Measurements from ENCODE around the gene CASP9. TPM values are rescaled to one million over a fixed set of nuclear protein-coding genes. Genes with fewer than 3 reads are reported as not detected.

The CASP9 gene
- total and polyA plus RNA-seq, 3 experiments from 2014 or later = 9.2 to 9.8 (median 9.6) TPM

DNA sequence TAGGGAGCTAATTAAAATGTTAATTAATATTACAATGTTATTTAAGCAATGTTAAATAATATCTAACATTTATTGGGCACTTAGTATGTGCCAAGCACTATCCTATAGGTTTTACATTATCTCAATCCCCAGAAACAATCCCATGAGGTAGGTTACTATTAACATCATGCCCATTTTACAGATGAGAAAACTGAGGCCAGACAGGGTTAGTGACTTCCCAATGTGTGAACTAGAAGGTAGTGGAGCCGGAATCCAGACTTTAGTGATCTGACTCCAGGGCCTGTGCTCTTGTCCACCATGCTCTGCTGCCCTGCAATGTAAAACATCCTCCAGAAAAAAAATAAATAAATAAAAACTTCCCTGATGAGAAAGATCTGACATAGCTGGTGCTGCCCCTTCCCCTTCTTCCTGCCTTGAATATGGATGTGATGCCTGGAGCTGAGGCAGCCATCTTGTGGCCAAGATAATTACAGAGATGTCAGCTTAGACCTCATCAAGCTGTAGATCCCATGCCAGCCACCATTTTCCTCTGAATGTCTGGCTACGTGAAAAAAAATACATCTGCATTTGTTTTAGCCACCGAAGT is 75.0 kb downstream of the CASP9 start:
- Histone ChIP-seq H3K4me3 (ENCODE audit: low read length) (no peak overlapping the region), H3K27me3 (ENCODE audit: insufficient read depth, low read length, poor library complexity, severe bottlenecking) (no peaks in the 10 kb centered on the region), H3K27ac (ENCODE audit: low read depth, low read length) (no peak overlapping the region), H3K36me3 (ENCODE audit: insufficient read depth, low read length) (no peaks in the 10 kb centered on the region), H3K9me3 (ENCODE audit: low read length) (no peaks in the 10 kb centered on the region), H3K4me1 (ENCODE audit: insufficient read depth, low read length) (no peaks in the 10 kb centered on the region)
- Mint-ChIP-seq H3K9me3 (no peaks in the 10 kb centered on the region), H3K36me3 (peaks cover 0 to 4% (median 0%) of the 10 kb centered on the region in 3 donors), H3K4me3 (no peak overlapping the region), H3K27me3 (peaks cover 13 to 34% of the 10 kb centered on the region in 2 donors), H3K27ac (no peak overlapping the region), H3K4me1 (peaks cover 0 to 8% (median 2%) of the 10 kb centered on the region in 3 donors)
- POLR2A ChIA-PET = no interaction called here
- DNase-seq = no peak
- CTCF ChIA-PET = no interaction called here

- Histone ChIP-seq H3K4me1 (ENCODE audit: insufficient read depth, low read length) (no peaks in the 10 kb centered on the region), H3K4me3 (ENCODE audit: low read length) (no peak overlapping the region), H3K9me3 (ENCODE audit: low read length) (no peaks in the 10 kb centered on the region), H3K36me3 (ENCODE audit: insufficient read depth, low read length) (no peaks in the 10 kb centered on the region), H3K27me3 (ENCODE audit: insufficient read depth, low read length, poor library complexity, severe bottlenecking) (no peaks in the 10 kb centered on the region), H3K27ac (ENCODE audit: low read depth, low read length) (no peak overlapping the region)
- ChIA-PET POLR2A (no interaction called here), CTCF (no interaction called here)
- Mint-ChIP-seq H3K27me3 (peaks cover 14 to 34% of the 10 kb centered on the region in 2 donors), H3K27ac (no peak overlapping the region), H3K9me3 (no peaks in the 10 kb centered on the region), H3K4me3 (no peak overlapping the region), H3K36me3 (peaks cover 0 to 4% (median 0%) of the 10 kb centered on the region in 3 donors), H3K4me1 (peaks cover 0 to 8% (median 2%) of the 10 kb centered on the region in 3 donors)
- no peak for DNase-seq
These were observed 77.8 kb downstream of the CASP9 start for GRCh38 chr1:15446212-15446611.

- Histone ChIP-seq H3K4me3 (ENCODE audit: low read length) (no peak overlapping the region), H3K27ac (ENCODE audit: low read depth, low read length) (no peak overlapping the region), H3K36me3 (ENCODE audit: insufficient read depth, low read length) (no peaks in the 10 kb centered on the region), H3K9me3 (ENCODE audit: low read length) (no peaks in the 10 kb centered on the region), H3K27me3 (ENCODE audit: insufficient read depth, low read length, poor library complexity, severe bottlenecking) (no peaks in the 10 kb centered on the region), H3K4me1 (ENCODE audit: insufficient read depth, low read length) (no peaks in the 10 kb centered on the region)
- ChIA-PET CTCF (no interaction called here), POLR2A (no interaction called here)
- no peaks in the 10 kb centered on the region for H3K36me3 Mint-ChIP-seq
- H3K4me3 Mint-ChIP-seq = peak overlapping the region in 1 of 7 donors; percentile 51
- peaks cover 0 to 8% (median 2%) of the 10 kb centered on the region in 3 donors for H3K4me1 Mint-ChIP-seq
- no peak overlapping the region for H3K27ac Mint-ChIP-seq
- H3K27me3 Mint-ChIP-seq = peaks cover 14 to 29% of the 10 kb centered on the region in 2 donors
- H3K9me3 Mint-ChIP-seq = no peaks in the 10 kb centered on the region
- DNase-seq = no peak
These were observed 78.5 kb downstream of the CASP9 start for GRCh38 chr1:15445390-15446122.

GRCh38 chr1:15444468-15445389 is 79.3 kb downstream of the CASP9 start:
- no peak overlapping the region for H3K27ac ChIP-seq (ENCODE audit: low read depth, low read length)
- H3K9me3 ChIP-seq (ENCODE audit: low read length) = no peaks in the 10 kb centered on the region
- Mint-ChIP-seq H3K27me3 (peaks cover 12 to 27% of the 10 kb centered on the region in 2 donors), H3K4me3 (peak overlapping the region in 1 of 7 donors; percentile 51), H3K27ac (no peak overlapping the region), H3K36me3 (no peaks in the 10 kb centered on the region), H3K9me3 (no peaks in the 10 kb centered on the region), H3K4me1 (peaks cover 0 to 8% (median 2%) of the 10 kb centered on the region in 3 donors)
- ChIA-PET CTCF (no interaction called here), POLR2A (no interaction called here)
- no peak overlapping the region for H3K4me3 ChIP-seq (ENCODE audit: low read length)
- no peaks in the 10 kb centered on the region for H3K36me3 ChIP-seq (ENCODE audit: insufficient read depth, low read length)
- no peaks in the 10 kb centered on the region for H3K27me3 ChIP-seq (ENCODE audit: insufficient read depth, low read length, poor library complexity, severe bottlenecking)
- no peak for DNase-seq
- H3K4me1 ChIP-seq (ENCODE audit: insufficient read depth, low read length) = no peaks in the 10 kb centered on the region

- ChIA-PET POLR2A (interaction anchor here (0.8 kb wide), 1 partner anchor 11 kb away, joined by 4 read pairs; no protein-coding TSS in a partner anchor), CTCF (no interaction called here)
- Mint-ChIP-seq H3K9me3 (no peaks in the 10 kb centered on the region), H3K27ac (no peak overlapping the region), H3K36me3 (no peaks in the 10 kb centered on the region), H3K4me3 (no peak overlapping the region), H3K4me1 (peaks cover 0 to 8% (median 2%) of the 10 kb centered on the region in 3 donors), H3K27me3 (peaks cover 8 to 19% of the 10 kb centered on the region in 2 donors)
- H3K4me1 ChIP-seq (ENCODE audit: insufficient read depth, low read length) = no peaks in the 10 kb centered on the region
- no peak overlapping the region for H3K27ac ChIP-seq (ENCODE audit: low read depth, low read length)
- no peaks in the 10 kb centered on the region for H3K27me3 ChIP-seq (ENCODE audit: insufficient read depth, low read length, poor library complexity, severe bottlenecking)
- no peaks in the 10 kb centered on the region for H3K9me3 ChIP-seq (ENCODE audit: low read length)
- no peak overlapping the region for H3K4me3 ChIP-seq (ENCODE audit: low read length)
- no peaks in the 10 kb centered on the region for H3K36me3 ChIP-seq (ENCODE audit: insufficient read depth, low read length)
- no peak for DNase-seq
These were observed 80.7 kb downstream of the CASP9 start for GRCh38 chr1:15443281-15443680.

DNA sequence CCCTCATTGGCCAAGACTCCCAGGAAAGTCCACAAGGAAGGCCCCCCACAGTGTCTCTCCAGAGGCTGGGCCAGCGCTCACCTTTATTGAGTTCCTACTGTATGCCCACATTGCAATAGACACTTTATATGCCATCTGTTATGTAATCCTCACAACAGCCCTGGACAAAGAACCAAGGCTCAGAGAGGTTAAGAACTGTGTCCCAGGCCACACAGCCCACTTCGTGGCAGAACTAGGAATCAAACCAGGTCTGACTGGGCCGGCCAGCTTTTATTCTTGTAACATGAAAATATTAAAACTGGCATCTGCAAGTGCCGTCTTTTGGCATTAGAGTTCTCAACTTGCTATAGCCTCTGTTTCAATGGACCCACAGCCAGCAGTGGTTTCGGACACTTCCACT is 81.3 kb downstream of the CASP9 start:
- ChIA-PET CTCF (no interaction called here), POLR2A (interaction anchor here (0.8 kb wide), 1 partner anchor 10 kb away, joined by 4 read pairs; no protein-coding TSS in a partner anchor)
- Histone ChIP-seq H3K36me3 (ENCODE audit: insufficient read depth, low read length) (no peaks in the 10 kb centered on the region), H3K9me3 (ENCODE audit: low read length) (no peaks in the 10 kb centered on the region), H3K27me3 (ENCODE audit: insufficient read depth, low read length, poor library complexity, severe bottlenecking) (no peaks in the 10 kb centered on the region), H3K4me3 (ENCODE audit: low read length) (no peak overlapping the region), H3K27ac (ENCODE audit: low read depth, low read length) (no peak overlapping the region), H3K4me1 (ENCODE audit: insufficient read depth, low read length) (no peaks in the 10 kb centered on the region)
- H3K27ac Mint-ChIP-seq = no peak overlapping the region
- H3K36me3 Mint-ChIP-seq = no peaks in the 10 kb centered on the region
- DNase-seq = no peak
- no peaks in the 10 kb centered on the region for H3K9me3 Mint-ChIP-seq
- H3K27me3 Mint-ChIP-seq = peaks cover 8 to 16% of the 10 kb centered on the region in 2 donors
- H3K4me3 Mint-ChIP-seq = no peak overlapping the region
- peaks cover 0 to 8% (median 2%) of the 10 kb centered on the region in 3 donors for H3K4me1 Mint-ChIP-seq

GRCh38 chr1:15442119-15442518 is 81.9 kb downstream of the CASP9 start:
- H3K4me3 ChIP-seq (ENCODE audit: low read length) = no peak overlapping the region
- no peak overlapping the region for H3K4me3 Mint-ChIP-seq
- H3K4me1 ChIP-seq (ENCODE audit: insufficient read depth, low read length) = no peaks in the 10 kb centered on the region
- H3K9me3 Mint-ChIP-seq = no peaks in the 10 kb centered on the region
- peaks cover 0 to 8% (median 2%) of the 10 kb centered on the region in 3 donors for H3K4me1 Mint-ChIP-seq
- POLR2A ChIA-PET = interaction anchor here (0.7 kb wide), 1 partner anchor 15 kb away, joined by 4 read pairs; no protein-coding TSS in a partner anchor
- no peak overlapping the region for H3K27ac ChIP-seq (ENCODE audit: low read depth, low read length)
- CTCF ChIA-PET = no interaction called here
- no peaks in the 10 kb centered on the region for H3K27me3 ChIP-seq (ENCODE audit: insufficient read depth, low read length, poor library complexity, severe bottlenecking)
- peaks cover 7 to 10% of the 10 kb centered on the region in 2 donors for H3K27me3 Mint-ChIP-seq
- H3K27ac Mint-ChIP-seq = no peak overlapping the region
- no peaks in the 10 kb centered on the region for H3K9me3 ChIP-seq (ENCODE audit: low read length)
- H3K36me3 ChIP-seq (ENCODE audit: insufficient read depth, low read length) = no peaks in the 10 kb centered on the region
- DNase-seq = no peak
- H3K36me3 Mint-ChIP-seq = no peaks in the 10 kb centered on the region

Data from CD8-positive, alpha-beta memory T cell (primary cell).